ENCODE data around the gene RIMS3.

RIMS3 gene

DNA sequence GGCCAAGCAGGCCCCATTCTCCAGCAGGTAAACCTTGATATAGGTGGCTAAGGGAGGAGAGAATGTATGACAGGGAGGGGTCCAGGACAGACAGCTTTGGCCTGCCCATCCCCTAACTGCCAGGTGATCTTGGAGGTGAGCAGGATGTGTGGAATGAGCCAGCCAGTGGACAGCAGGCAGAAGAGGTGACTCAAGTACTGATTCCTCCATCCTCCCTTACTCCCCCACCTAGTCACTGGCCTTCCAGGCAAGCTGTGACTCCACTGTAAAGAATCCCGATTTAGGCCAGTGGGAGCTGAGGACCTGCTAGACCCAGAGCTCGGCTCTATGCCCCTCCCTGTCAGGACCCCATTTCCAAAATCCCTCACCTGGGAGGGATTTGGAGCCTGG lies 36.6 kb downstream of the RIMS3 start:
- DNase-seq, result no peak

DNA sequence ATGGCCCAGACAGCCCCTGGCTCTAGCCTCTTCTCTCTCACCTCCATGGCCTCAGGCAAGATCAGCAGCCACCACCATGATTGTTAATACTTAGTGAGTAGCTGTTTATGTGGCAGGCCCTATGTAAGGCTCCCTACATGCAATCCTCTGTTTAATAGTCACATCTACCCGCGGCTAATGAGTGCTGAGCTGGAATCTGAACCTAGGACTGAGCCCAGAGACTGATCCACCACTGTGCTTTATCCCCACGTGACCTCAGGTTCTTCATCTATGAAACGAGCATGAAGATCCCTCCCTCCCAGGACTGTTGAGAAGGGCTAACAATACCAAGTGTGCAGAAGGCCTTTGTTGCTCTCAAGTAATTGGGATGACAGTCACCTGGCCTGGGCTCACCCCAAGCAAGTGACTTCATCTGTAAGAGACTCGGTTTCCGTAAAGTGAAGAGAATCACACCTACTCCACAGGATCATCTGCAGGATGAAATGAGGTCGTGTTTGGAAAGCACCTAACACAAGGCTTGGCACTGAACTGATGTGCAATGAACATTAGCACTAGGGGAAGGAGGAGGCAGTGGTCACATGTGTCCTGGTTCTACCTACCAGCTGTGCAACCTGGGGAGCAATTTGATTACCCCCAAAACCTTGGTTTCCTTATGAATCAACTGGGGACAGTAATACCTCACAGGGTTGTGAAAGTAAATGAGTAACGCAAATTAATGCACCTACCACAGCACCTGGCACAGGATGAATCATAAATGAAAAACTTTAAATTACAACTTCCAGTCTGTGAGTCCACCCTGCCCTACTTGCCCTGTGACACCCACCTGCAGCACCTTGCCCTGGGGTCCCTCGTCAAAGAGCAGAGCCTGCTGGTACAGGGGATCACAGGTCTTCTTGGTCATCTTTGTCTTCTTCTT lies 37.2 kb downstream of the RIMS3 start:
- DNase-seq, result peak; percentile 5

- no peak for DNase-seq
Observed at GRCh38 chr1:40626383-40626770, 39.1 kb downstream of the RIMS3 start.

DNA sequence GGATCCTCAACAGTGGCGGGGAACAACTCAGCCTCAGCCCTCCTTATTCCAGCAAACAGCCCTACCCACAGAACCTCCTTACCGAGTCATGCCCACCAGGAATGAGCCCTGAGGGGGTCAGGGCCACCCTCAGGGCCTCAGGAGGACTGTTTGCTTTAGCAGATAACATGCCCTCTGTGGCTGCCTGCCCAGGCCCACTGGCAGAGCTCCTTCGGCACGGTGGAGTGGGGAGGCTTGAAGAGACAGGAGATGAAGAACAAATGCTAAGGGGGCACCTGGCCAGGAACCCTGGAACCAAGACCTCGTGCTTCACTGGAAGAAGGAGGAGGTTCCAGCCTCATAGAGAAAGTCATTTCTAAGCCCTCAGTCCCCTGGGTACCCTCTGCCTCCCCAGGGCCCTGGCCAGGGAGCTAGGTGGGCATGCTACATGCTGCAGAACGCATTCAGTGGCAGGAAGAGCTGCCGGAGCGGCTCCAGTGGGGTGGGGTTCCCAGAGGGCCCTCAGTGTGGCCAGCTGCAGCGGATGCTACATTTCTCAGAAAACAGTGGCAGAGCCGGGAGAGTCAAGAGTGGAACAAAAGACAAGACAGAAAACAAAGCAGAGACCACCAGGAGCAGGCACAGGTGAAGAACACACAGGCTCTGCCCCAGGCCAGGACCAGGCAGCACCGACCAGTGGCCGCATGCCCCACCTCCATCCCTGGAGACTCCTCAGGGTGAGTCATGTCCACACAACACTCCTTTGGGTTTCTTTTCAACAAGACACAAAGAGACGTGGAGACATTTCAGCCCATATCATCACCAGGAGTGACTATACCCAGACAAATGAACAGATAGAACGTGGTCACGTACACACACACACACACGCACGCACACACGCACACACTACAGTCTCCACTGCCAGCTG lies 39.8 kb downstream of the RIMS3 start:
- no peak for DNase-seq

- DNase-seq, result peak; percentile 18
Observed at GRCh38 chr1:40625076-40625475, 40.4 kb downstream of the RIMS3 start.

GRCh38 chr1:40622936-40623629 lies 42.4 kb downstream of the RIMS3 start:
- DNase-seq, result no peak

DNA sequence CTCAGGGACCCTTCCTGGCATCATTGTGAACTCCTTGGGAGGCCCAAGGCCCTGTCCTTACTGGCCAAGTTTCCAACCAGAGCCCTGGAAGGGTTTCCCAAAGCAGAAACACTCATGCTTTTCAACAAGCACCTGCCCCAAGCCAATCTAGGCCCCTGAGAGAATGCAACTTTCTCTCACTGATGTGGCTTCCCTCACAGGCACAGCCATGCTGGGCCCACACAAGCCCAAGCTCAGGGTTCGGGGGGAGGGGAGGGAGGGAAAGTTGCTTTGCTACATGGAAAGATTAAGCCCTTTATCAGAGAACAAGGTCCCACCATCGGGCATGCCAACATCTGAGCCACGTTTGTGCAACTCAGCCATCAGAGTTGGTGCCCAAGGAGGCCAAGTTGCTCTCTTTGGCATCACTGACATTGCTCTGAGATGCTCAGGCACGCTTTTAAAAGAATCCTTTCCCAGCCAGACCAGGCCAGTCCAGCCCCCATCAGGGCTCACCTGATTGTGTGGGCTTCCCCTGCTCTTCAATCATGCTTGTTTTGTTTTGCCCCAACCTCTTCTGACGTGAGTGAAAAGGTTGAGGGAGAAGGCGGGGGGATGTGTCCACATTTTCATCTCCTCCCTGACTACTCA lies 43.5 kb downstream of the RIMS3 start:
- no peak for DNase-seq

DNA sequence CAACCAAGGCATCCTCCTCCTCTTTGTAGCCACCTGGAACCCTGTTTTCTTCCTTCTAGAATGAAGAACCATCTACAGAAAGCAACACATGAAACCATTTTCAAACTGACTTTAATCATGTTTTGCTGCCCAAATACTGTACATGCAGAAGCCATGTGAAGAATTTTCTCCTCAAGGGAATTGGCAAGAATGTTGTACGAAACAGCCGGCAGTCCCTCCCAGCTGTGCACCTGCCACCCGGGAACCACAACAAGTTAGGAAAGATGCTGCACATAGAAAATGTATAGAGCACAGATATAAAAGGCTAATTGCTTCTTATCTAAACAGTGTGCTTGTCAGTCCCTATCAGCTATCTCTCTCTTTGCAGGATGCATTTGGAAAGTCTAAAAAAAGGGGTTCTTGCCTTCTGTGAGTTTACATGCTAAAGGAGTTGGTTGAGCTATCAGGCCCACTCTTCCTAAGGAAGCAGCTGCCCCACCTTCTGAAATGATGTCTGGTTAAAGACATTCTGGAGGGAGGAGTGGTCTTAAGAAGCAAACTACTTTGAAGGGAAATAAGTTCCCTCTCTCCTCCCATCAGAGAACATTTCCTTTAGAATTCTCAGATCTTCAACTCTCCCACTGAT lies 44.8 kb downstream of the RIMS3 start:
- DNase-seq, result no peak

GRCh38 chr1:40620150-40620549 lies 45.3 kb downstream of the RIMS3 start:
- DNase-seq, result no peak

DNA sequence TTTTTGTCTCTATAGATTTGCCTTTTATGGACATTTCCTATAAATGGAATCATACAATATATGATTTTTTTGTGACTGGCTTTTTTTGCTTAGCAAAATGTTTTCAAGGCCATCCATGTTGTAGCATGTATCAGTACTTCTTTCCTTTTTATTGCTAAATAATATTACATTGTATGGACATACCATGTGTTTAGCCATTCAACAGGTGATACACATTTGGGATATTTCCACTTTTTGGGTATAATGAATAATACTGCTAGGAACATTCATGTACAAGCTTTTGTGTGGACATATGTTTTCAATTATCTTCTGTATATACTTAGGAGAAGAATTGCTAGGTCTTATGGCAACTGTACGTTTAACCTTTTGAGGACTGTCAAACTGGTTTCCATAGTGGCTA lies 47.4 kb downstream of the RIMS3 start:
- no peak for DNase-seq

GRCh38 chr1:40612345-40612831 lies 53.1 kb downstream of the RIMS3 start:
- peak; percentile 79 for DNase-seq

GRCh38 chr1:40610156-40610555 lies 55.3 kb downstream of the RIMS3 start:
- no peak for DNase-seq

GRCh38 chr1:40607921-40608320 lies 57.6 kb downstream of the RIMS3 start:
- DNase-seq, result no peak

DNA sequence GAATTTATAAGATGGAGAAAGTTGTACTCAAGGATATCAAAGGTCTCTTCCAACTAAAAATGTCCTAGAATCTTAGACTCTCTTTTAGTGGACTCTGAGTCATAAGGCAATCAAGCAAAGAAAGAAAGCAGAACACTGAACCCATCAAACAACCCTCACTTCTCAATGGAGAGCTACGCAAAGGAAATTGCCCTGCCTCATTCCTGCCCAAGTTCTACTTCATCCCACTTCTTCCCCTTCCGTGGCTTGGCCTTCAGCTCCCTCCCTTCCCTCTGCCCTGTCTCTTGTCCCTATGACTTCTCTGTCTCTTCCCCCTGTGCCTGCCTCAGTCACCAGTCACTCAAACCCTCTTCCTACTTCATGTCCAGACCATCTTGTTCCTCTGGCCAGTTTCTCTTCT lies 58.5 kb downstream of the RIMS3 start:
- no peak for DNase-seq

DNA sequence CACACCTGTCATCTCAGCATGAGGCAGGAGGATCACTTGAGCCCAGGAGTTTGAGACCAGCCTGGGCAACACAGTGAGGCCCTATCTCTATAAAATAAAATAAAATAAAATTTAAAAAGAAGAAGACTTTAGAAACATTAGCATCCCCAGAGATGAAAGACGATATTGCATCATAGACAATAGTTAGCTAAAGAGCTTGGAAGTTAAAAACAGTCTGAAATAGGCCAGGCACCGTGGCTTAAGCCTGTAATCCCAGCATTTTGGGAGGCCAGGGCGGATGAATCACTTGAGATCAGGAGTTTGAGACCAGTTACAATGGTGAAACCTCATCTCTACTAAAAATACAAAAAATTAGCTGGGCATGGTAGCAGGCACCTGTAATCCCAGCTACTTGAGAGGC lies 59.3 kb downstream of the RIMS3 start:
- no peak for DNase-seq

GRCh38 chr1:40599926-40600325 lies 65.6 kb downstream of the RIMS3 start:
- no peak for DNase-seq

- no peak for DNase-seq
Observed at GRCh38 chr1:40595623-40596022, 69.9 kb downstream of the RIMS3 start.

DNA sequence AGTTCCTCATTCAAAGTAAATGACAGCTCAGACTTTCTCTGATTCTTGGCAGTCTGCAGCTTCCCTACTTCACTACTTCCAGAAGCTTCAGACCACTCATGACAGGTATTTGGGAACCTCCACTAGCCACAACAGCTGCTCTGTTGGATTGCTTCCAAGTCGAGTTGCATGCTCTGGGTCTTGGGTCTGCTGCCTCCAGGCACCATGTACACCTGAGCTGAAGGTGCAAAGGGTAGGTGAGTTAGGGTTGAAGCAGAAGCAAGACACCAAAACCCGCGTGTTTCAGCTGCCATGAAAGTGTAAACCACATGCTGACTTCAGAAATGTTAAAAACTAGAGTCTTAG lies 71.3 kb downstream of the RIMS3 start:
- no peak for DNase-seq

- DNase-seq, result no peak
Observed at GRCh38 chr1:40593449-40594186, 71.9 kb downstream of the RIMS3 start.

DNA sequence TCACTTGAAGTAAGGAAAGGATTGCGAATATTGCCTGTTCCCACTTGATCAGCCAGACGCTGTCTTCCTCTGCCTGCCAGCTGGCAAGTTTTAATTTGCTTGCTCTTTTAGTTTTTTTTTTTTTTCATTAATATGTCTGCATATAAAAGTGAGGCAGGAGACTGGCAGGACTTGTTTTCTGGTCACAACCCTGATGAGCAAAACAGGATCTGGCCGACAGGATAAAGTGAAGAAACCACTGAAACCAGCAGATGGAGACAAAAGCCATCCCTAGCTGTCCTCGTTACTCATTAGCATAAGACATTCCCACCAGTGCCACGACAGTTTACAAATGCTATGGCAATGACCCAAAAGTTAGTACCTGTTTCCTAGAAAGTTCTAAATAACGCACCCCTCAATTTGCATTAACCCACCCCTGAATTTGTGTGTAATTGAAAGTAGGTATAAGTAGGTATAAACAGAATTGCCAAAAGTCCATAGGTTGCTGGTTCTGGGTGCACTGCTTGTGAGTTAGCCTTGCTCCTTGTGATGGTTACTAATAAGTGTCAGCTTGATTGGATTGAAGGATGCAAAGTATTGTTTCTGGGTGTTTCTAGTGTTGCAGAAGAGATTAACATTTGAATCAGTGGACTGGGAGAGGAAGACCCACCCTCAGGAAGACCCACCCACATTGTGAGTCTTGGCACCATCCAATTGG lies 73.2 kb downstream of the RIMS3 start:
- peak; percentile 19 for DNase-seq

- no peak for DNase-seq
Observed at GRCh38 chr1:40588586-40588985, 76.9 kb downstream of the RIMS3 start.

Data from CD4-positive, alpha-beta T cell treated with Interleukin-12 subunit alpha and Interleukin-12 subunit beta, for 1 hour (primary cell).